OCI-LY1 (cell line): ENCODE results near the gene NIM1K.

Source experiments
- H2AFZ ChIP-seq: fragments of 200-600 bp; sonication (generic), shearing (Covaris generic); 2 replicates; pipeline ENCODE4 v1.6.0; 2014; ENCODE audit warnings: antibody characterized with exemption, mild to moderate bottlenecking, low read length
- H3F3A ChIP-seq: fragments of 200-600 bp; sonication (generic), shearing (Covaris generic); 2 replicates; pipeline ENCODE4 v1.6.0; 2014; ENCODE audit warnings: mild to moderate bottlenecking, antibody characterized with exemption, low read length, moderate library complexity; ENCODE audit not compliant: insufficient read depth
- H3K27ac ChIP-seq: fragments of 200-600 bp; sonication (generic); 2 replicates; pipeline ENCODE4 v1.5.1; 2014; ENCODE audit warnings: low read length, mixed run types, mild to moderate bottlenecking, low read depth; ENCODE audit not compliant: poor library complexity, severe bottlenecking
- H3K27me3 ChIP-seq: fragments of 200-600 bp; sonication (generic); 2 replicates; pipeline ENCODE4 v1.6.0; 2014; ENCODE audit warnings: antibody characterized with exemption, mild to moderate bottlenecking, low read length, moderate library complexity; ENCODE audit not compliant: insufficient read depth
- H3K36me3 ChIP-seq: fragments of 200-600 bp; sonication (generic); 2 replicates; pipeline ENCODE4 v1.6.1; 2014; ENCODE audit warnings: mild to moderate bottlenecking, antibody characterized with exemption, low read length, moderate library complexity, mixed read lengths; ENCODE audit not compliant: insufficient read depth
- H3K4me1 ChIP-seq: fragments of 200-600 bp; sonication (generic); 2 replicates; pipeline ENCODE4 v1.5.1; 2014; ENCODE audit warnings: mild to moderate bottlenecking, low read length, moderate library complexity; ENCODE audit not compliant: insufficient read depth, severe bottlenecking
- H3K4me2 ChIP-seq: fragments of 200-600 bp; sonication (generic), shearing (Covaris generic); 2 replicates; pipeline ENCODE4 v1.6.1; 2014; ENCODE audit warnings: low read length
- H3K4me3 ChIP-seq: fragments of 200-600 bp; sonication (generic); 2 replicates; pipeline ENCODE4 v1.5.1; 2014; ENCODE audit warnings: low read length, low read depth, mild to moderate bottlenecking, mixed read lengths; ENCODE audit not compliant: poor library complexity, severe bottlenecking
- H3K79me2 ChIP-seq: fragments of 200-600 bp; shearing (Covaris generic); 2 replicates; pipeline ENCODE4 v1.6.1; 2016; ENCODE audit warnings: mixed run types, low read length, mixed read lengths; ENCODE audit not compliant: insufficient read depth
- H3K9ac ChIP-seq: fragments of 200-600 bp; sonication (generic), shearing (Covaris generic); 2 replicates; pipeline ENCODE4 v1.6.1; 2014; ENCODE audit warnings: mild to moderate bottlenecking, low read length, mixed read lengths
- H3K9me2 ChIP-seq: fragments of 200-600 bp; sonication (generic), shearing (Covaris generic); 2 replicates; pipeline ENCODE4 v1.6.1; 2014; ENCODE audit warnings: low read depth, mild to moderate bottlenecking, low read length, mixed read lengths
- H3K9me3 ChIP-seq: fragments of 200-600 bp; shearing (Covaris generic); 2 replicates; pipeline ENCODE4 v1.6.1; 2014; ENCODE audit warnings: low read length, mixed read lengths
- H4K20me1 ChIP-seq: fragments of 200-600 bp; sonication (generic), shearing (Covaris generic); 2 replicates; pipeline ENCODE4 v1.6.0; 2016; ENCODE audit warnings: mild to moderate bottlenecking, low read length; ENCODE audit not compliant: insufficient read depth
- CTCF ChIP-seq: fragments of 200-600 bp; sonication (generic), shearing (Covaris generic); IDR thresholded peaks from 2 replicates; pipeline ENCODE4 v1.5.1; 2017; ENCODE audit warnings: mild to moderate bottlenecking, antibody characterized with exemption, low read length, moderate library complexity, mixed read lengths
- EZH2 ChIP-seq: fragments of 200-600 bp; sonication (generic), shearing (Covaris generic); IDR thresholded peaks from 2 replicates; pipeline ENCODE4 v1.8.0; 2017; ENCODE audit warnings: borderline replicate concordance, mixed run types, mild to moderate bottlenecking, antibody characterized with exemption, low read length, moderate library complexity, mixed read lengths

NIM1K gene

GRCh38 chr5:43309637-43310036 lies 117.6 kb downstream of the NIM1K start:
- peak overlapping the region; percentile 14; the same call in 1 of the 2 replicates for H3K9ac ChIP-seq
- H3K4me3 ChIP-seq, result peak overlapping the region; percentile 21
- H3K27ac ChIP-seq, result peak overlapping the region; percentile 36
- no peaks in the 10 kb centered on the region for H3K27me3 ChIP-seq
- peaks cover 73% of the 10 kb centered on the region for H3K4me1 ChIP-seq
- peak overlapping the region; percentile 91 for H3K4me2 ChIP-seq
- H2AFZ ChIP-seq, result no peak overlapping the region
- H4K20me1 ChIP-seq, result 0 out of 2 replicates have a peak, but pooled peaks cover under 1% of the 10 kb centered on the region
- no peak for TF ChIP-seq EZH2
- TF ChIP-seq CTCF, result no peak
- peaks cover 67% of the 10 kb centered on the region for H3K36me3 ChIP-seq
- no peaks in the 10 kb centered on the region for H3F3A ChIP-seq
- H3K79me2 ChIP-seq, result peaks cover 80% of the 10 kb centered on the region
- no peaks in the 10 kb centered on the region for H3K9me2 ChIP-seq
- no peaks in the 10 kb centered on the region for H3K9me3 ChIP-seq

GRCh38 chr5:43312076-43312661 lies 120.1 kb downstream of the NIM1K start:
- Histone ChIP-seq H3K4me1 (peaks cover 64% of the 10 kb centered on the region), H3K9me3 (no peaks in the 10 kb centered on the region), H3K4me3 (peak overlapping the region; percentile 81), H3K9ac (peak overlapping the region; percentile 77), H3K36me3 (peaks cover 51% of the 10 kb centered on the region), H3K9me2 (no peaks in the 10 kb centered on the region), H2AFZ (no peak overlapping the region), H4K20me1 (no peaks in the 10 kb centered on the region), H3K27ac (peak overlapping the region; percentile 87), H3K79me2 (peaks cover 60% of the 10 kb centered on the region), H3F3A (no peaks in the 10 kb centered on the region), H3K4me2 (peak overlapping the region; percentile 91), H3K27me3 (no peaks in the 10 kb centered on the region)
- TF ChIP-seq EZH2 (no peak), CTCF (no peak)

- Histone ChIP-seq H3K4me2 (peak overlapping the region; percentile 91), H3K4me3 (peak overlapping the region; percentile 81), H3F3A (no peaks in the 10 kb centered on the region), H3K79me2 (peaks cover 55% of the 10 kb centered on the region), H3K27ac (peak overlapping the region; percentile 87), H4K20me1 (no peaks in the 10 kb centered on the region), H3K9me2 (no peaks in the 10 kb centered on the region), H2AFZ (no peak overlapping the region), H3K36me3 (peaks cover 46% of the 10 kb centered on the region), H3K27me3 (no peaks in the 10 kb centered on the region), H3K9me3 (no peaks in the 10 kb centered on the region), H3K4me1 (peaks cover 59% of the 10 kb centered on the region), H3K9ac (peak overlapping the region; percentile 77)
- no peak for TF ChIP-seq EZH2
- no peak for TF ChIP-seq CTCF
Measured at GRCh38 chr5:43312699-43313034, 120.6 kb downstream of the NIM1K start.
